GM23338 (cell line): ENCODE measurements around the gene LCP2. TPM values are rescaled to one million over a fixed set of nuclear protein-coding genes. Genes with fewer than 3 reads are reported as not detected.

ENCODE experiments used
- ATAC-seq: fragments of 200-7000 bp; cut with Tn5 transposase; 3 replicates; pipeline ENCODE4 v1.9.1; 2020
- DNase-seq: peaks from one replicate; pipeline ENCODE4 v3.0.0-alpha.2; 2015; ENCODE audit warnings: low spot score
- H2AFZ ChIP-seq: fragments of 200-600 bp; sonication (generic); 2 replicates; pipeline ENCODE4 v1.8.0; 2016; ENCODE audit warnings: antibody characterized with exemption, mild to moderate bottlenecking, moderate library complexity
- H3F3A ChIP-seq: fragments of 200-600 bp; sonication (generic); replicated peaks from 2 replicates; pipeline ENCODE4 v1.8.0; 2017; ENCODE audit warnings: antibody characterized with exemption, mixed run types, low read depth
- H3K27ac ChIP-seq: fragments of 200-600 bp; sonication (generic); 2 replicates; pipeline ENCODE4 v1.6.1; 2016; ENCODE audit warnings: low read depth
- H3K27me3 ChIP-seq: fragments of 200-600 bp; sonication (generic); 2 replicates; pipeline ENCODE4 v1.8.0; 2016; ENCODE audit warnings: mild to moderate bottlenecking, mixed run types, moderate library complexity; ENCODE audit not compliant: insufficient read depth
- H3K36me3 ChIP-seq: fragments of 200-600 bp; sonication (generic); 2 replicates; pipeline ENCODE4 v1.8.0; 2016; ENCODE audit warnings: mild to moderate bottlenecking; ENCODE audit not compliant: insufficient read depth
- H3K4me1 ChIP-seq: fragments of 200-600 bp; sonication (generic); 2 replicates; pipeline ENCODE4 v1.8.0; 2016; ENCODE audit warnings: mild to moderate bottlenecking, moderate library complexity; ENCODE audit not compliant: insufficient read depth
- H3K4me2 ChIP-seq: fragments of 200-600 bp; sonication (generic); 2 replicates; pipeline ENCODE4 v1.7.1; 2017; ENCODE audit warnings: mixed run types
- H3K4me3 ChIP-seq: fragments of 200-600 bp; sonication (generic); 2 replicates; pipeline ENCODE4 v1.6.1; 2016; ENCODE audit warnings: mixed run types
- H3K79me2 ChIP-seq: fragments of 200-600 bp; sonication (generic); replicated peaks from 2 replicates; pipeline ENCODE4 v1.8.0; 2017; ENCODE audit warnings: mild to moderate bottlenecking; ENCODE audit not compliant: insufficient read depth
- H3K9me2 ChIP-seq: fragments of 200-600 bp; sonication (generic); 2 replicates; pipeline ENCODE4 v1.8.0; 2017; ENCODE audit not compliant: insufficient read depth
- H4K20me1 ChIP-seq: fragments of 200-600 bp; sonication (generic); replicated peaks from 2 replicates; pipeline ENCODE4 v1.8.0; 2017; ENCODE audit warnings: mild to moderate bottlenecking; ENCODE audit not compliant: insufficient read depth
- H3K27ac Mint-ChIP-seq: 2 replicates; pipeline ENCODE4 v1.8.0; 2020; ENCODE audit warnings: inconsistent platforms, mild to moderate bottlenecking, moderate library complexity, mixed read lengths
- H3K27me3 Mint-ChIP-seq: 3 replicates; pipeline ENCODE4 v1.8.0; 2022; ENCODE audit warnings: low read depth, mild to moderate bottlenecking, moderate library complexity, mixed read lengths, inconsistent platforms; ENCODE audit not compliant: insufficient read depth, poor library complexity
- H3K36me3 Mint-ChIP-seq: 3 replicates; pipeline ENCODE4 v1.8.0; 2021; ENCODE audit warnings: low read depth, mild to moderate bottlenecking, inconsistent platforms, moderate library complexity, mixed read lengths
- H3K4me1 Mint-ChIP-seq: 3 replicates; pipeline ENCODE4 v1.8.0; 2020; ENCODE audit warnings: mild to moderate bottlenecking, inconsistent platforms, mixed read lengths
- H3K4me3 Mint-ChIP-seq: 3 replicates; pipeline ENCODE4 v1.8.0; 2021; ENCODE audit warnings: moderate library complexity, mild to moderate bottlenecking, inconsistent platforms, mixed read lengths
- H3K9me3 Mint-ChIP-seq: 3 replicates; pipeline ENCODE4 v1.8.0; 2020; ENCODE audit warnings: moderate library complexity, mild to moderate bottlenecking, inconsistent platforms, mixed read lengths
- CREB1 ChIP-seq: fragments of 250-450 bp; sonication (Bioruptor Pico); IDR thresholded peaks from 2 replicates; pipeline ENCODE4 v1.5.0; 2020; ENCODE audit warnings: low read depth, mild to moderate bottlenecking, moderate library complexity
- CTCF ChIP-seq, 2 experiments: fragments of 200-600 bp in 1 of 2; sonication (generic) in 1 of 2; conservative IDR thresholded peaks; 2 replicates each; pipeline versions ENCODE4 v1.5.1 to v1.6.1; 2016 to 2017; ENCODE audit warnings: antibody characterized with exemption in 2 of 2, low read depth in 2 of 2, mild to moderate bottlenecking in 2 of 2, moderate library complexity in 1 of 2
- ETS1 ChIP-seq: IDR thresholded peaks from 2 replicates; pipeline ENCODE4 v1.6.1; 2016; ENCODE audit warnings: antibody characterized with exemption
- EZH2 ChIP-seq: fragments of 200-600 bp; sonication (generic); IDR thresholded peaks from one replicate; pipeline ENCODE4 v1.8.0; 2017; ENCODE audit warnings: antibody characterized with exemption, mild to moderate bottlenecking, low read depth; ENCODE audit not compliant: unreplicated experiment
- EZH2phosphoT487 ChIP-seq: fragments of 200-600 bp; sonication (generic); IDR thresholded peaks from one replicate; pipeline ENCODE4 v1.8.1; 2018; ENCODE audit warnings: antibody characterized with exemption; ENCODE audit not compliant: unreplicated experiment
- JUNB ChIP-seq: IDR thresholded peaks from one replicate; pipeline ENCODE4 v1.6.1; 2016; ENCODE audit warnings: antibody characterized with exemption; ENCODE audit not compliant: unreplicated experiment
- NANOG ChIP-seq: IDR thresholded peaks from 2 replicates; pipeline ENCODE4 v1.6.1; 2016; ENCODE audit warnings: antibody characterized with exemption, borderline replicate concordance
- POLR2AphosphoS5 ChIP-seq: IDR thresholded peaks from 2 replicates; pipeline ENCODE4 v1.6.1; 2016; ENCODE audit warnings: antibody characterized with exemption, low read depth
- STAT1 ChIP-seq: IDR thresholded peaks from one replicate; pipeline ENCODE4 v1.6.1; 2016; ENCODE audit warnings: antibody characterized with exemption; ENCODE audit not compliant: unreplicated experiment
- ZNF114 ChIP-seq: fragments of 250-450 bp; sonication (Bioruptor Pico); IDR thresholded peaks from 2 replicates; pipeline ENCODE4 v1.5.0; 2020; ENCODE audit warnings: mild to moderate bottlenecking, moderate library complexity
- ZNF331 ChIP-seq: fragments of 250-450 bp; sonication (Bioruptor Pico); IDR thresholded peaks from 2 replicates; pipeline ENCODE4 v1.5.0; 2020; ENCODE audit warnings: low read depth, mild to moderate bottlenecking, moderate library complexity
- ZNF462 ChIP-seq: fragments of 250-450 bp; sonication (Bioruptor Pico); IDR thresholded peaks from 2 replicates; pipeline ENCODE4 v1.5.0; 2020; ENCODE audit warnings: mild to moderate bottlenecking, moderate library complexity
- polyA plus RNA-seq: library from polyadenylated mRNA; unstranded; fragments of >200 nt; fragmentation: Nextera tagmentation; extraction: Ambion mirVana; gene quantifications from 2 replicates; pipeline ENCODE4 v1.2.1, GENCODE V29; 2016
- total RNA-seq: library from RNA; depleted of rRNA; stranded (reverse); fragments of >200 nt; shearing (Covaris generic); gene quantifications from 2 replicates; pipeline ENCODE4 v1.2.3, GENCODE V29; 2014
- TF ChIP-seq, protein P1 (sequence below): IDR thresholded peaks from one replicate; pipeline ENCODE4 v1.6.1; 2018; ENCODE audit warnings: antibody characterized with exemption; ENCODE audit not compliant: unreplicated experiment

Gene LCP2
- total and polyA plus RNA-seq, 2 experiments from 2014 or later: 0.26 to 0.38 TPM

DNA sequence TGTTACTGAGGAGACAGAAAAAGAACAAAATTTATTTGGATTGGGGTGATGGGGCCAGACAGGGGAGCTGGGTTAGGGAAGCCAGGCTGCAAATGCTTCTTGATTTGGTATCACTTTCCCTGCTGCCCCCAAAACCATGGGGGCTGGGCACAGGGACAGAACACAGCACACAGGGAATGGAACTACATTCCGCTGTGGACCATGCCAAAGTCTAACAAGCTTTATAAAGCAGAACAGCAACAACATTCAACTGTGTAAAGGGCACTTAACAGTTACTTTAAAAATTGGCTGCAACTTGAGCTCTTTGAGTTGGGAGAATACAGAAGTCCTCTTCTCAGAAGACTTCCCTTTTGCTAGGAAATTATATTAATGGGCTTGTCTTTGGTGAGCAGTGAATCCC lies 41.0 kb downstream of the LCP2 start:
- Histone ChIP-seq H3K27me3 (no peaks in the 10 kb centered on the region), H3K4me2 (no peak overlapping the region), H3K79me2 (no peaks in the 10 kb centered on the region), H3K27ac (no peak overlapping the region), H3K4me1 (peaks cover 39% of the 10 kb centered on the region), H2AFZ (peak overlapping the region; percentile 63; the same call in 1 of the 2 replicates), H3F3A (no peaks in the 10 kb centered on the region), H3K36me3 (no peaks in the 10 kb centered on the region), H3K4me3 (no peak overlapping the region), H4K20me1 (no peaks in the 10 kb centered on the region), H3K9me2 (peaks cover 8% of the 10 kb centered on the region; the same call in 1 of the 2 replicates)
- H3K9me3 Mint-ChIP-seq: no peaks in the 10 kb centered on the region
- no peak for ATAC-seq
- no peak overlapping the region for H3K27ac Mint-ChIP-seq
- DNase-seq: no peak
- peaks cover 57% of the 10 kb centered on the region for H3K4me1 Mint-ChIP-seq
- no peak for TF ChIP-seq POLR2AphosphoS5
- no peak for TF ChIP-seq ZNF114 (CRISPR knock-in tag)
- no peak for TF ChIP-seq ZNF462
- no peak for TF ChIP-seq CREB1 (CRISPR knock-in tag)
- TF ChIP-seq NANOG: no peak
- no peak for TF ChIP-seq EZH2
- TF ChIP-seq EZH2phosphoT487: no peak
- TF ChIP-seq ETS1: no peak
- TF ChIP-seq ZNF331: no peak
- TF ChIP-seq STAT1: no peak
- TF ChIP-seq JUNB: no peak
- TF ChIP-seq, protein P1, sequence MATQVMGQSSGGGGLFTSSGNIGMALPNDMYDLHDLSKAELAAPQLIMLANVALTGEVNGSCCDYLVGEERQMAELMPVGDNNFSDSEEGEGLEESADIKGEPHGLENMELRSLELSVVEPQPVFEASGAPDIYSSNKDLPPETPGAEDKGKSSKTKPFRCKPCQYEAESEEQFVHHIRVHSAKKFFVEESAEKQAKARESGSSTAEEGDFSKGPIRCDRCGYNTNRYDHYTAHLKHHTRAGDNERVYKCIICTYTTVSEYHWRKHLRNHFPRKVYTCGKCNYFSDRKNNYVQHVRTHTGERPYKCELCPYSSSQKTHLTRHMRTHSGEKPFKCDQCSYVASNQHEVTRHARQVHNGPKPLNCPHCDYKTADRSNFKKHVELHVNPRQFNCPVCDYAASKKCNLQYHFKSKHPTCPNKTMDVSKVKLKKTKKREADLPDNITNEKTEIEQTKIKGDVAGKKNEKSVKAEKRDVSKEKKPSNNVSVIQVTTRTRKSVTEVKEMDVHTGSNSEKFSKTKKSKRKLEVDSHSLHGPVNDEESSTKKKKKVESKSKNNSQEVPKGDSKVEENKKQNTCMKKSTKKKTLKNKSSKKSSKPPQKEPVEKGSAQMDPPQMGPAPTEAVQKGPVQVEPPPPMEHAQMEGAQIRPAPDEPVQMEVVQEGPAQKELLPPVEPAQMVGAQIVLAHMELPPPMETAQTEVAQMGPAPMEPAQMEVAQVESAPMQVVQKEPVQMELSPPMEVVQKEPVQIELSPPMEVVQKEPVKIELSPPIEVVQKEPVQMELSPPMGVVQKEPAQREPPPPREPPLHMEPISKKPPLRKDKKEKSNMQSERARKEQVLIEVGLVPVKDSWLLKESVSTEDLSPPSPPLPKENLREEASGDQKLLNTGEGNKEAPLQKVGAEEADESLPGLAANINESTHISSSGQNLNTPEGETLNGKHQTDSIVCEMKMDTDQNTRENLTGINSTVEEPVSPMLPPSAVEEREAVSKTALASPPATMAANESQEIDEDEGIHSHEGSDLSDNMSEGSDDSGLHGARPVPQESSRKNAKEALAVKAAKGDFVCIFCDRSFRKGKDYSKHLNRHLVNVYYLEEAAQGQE: no peak
- TF ChIP-seq CTCF (conservative IDR thresholded peaks at IDR 0.05; ENCODE audit: low read depth in 2 of 2): no peak
- H3K27me3 Mint-ChIP-seq: peaks cover 8% of the 10 kb centered on the region
- no peak overlapping the region for H3K4me3 Mint-ChIP-seq
- no peaks in the 10 kb centered on the region for H3K36me3 Mint-ChIP-seq
